Skeletal muscle tissue (tissue), 4 donors: ENCODE measurements around the gene SKAP2. TPM values are rescaled to one million over a fixed set of nuclear protein-coding genes. Genes with fewer than 3 reads are reported as not detected.

Experiments
- H3K27ac ChIP-seq: one replicate; pipeline ENCODE4 v1.7.0; 2013; ENCODE audit warnings: mild to moderate bottlenecking, low read depth, low read length, inconsistent platforms
- H3K27me3 ChIP-seq, 3 donors: one replicate each; pipeline ENCODE4 v1.7.0; 2013; ENCODE audit warnings: low read length in 3 of 3; ENCODE audit not compliant: control insufficient read depth in 3 of 3, insufficient read depth in 3 of 3
- H3K36me3 ChIP-seq, 3 donors: one replicate each; pipeline ENCODE4 v1.7.0; 2013; ENCODE audit warnings: low read length in 3 of 3; ENCODE audit not compliant: control insufficient read depth in 3 of 3, insufficient read depth in 3 of 3
- H3K4me1 ChIP-seq, 3 donors: one replicate each; pipeline ENCODE4 v1.7.0; 2013; ENCODE audit warnings: low read length in 3 of 3, mild to moderate bottlenecking in 3 of 3; ENCODE audit not compliant: control insufficient read depth in 3 of 3, insufficient read depth in 3 of 3
- H3K4me3 ChIP-seq, 3 donors: one replicate each; pipeline ENCODE4 v1.7.0; 2013; ENCODE audit warnings: low read length in 3 of 3
- H3K9ac ChIP-seq, 3 donors: one replicate each; pipeline ENCODE4 v1.7.0; 2013; ENCODE audit warnings: low read length in 3 of 3, mild to moderate bottlenecking in 3 of 3, moderate library complexity in 2 of 3, low read depth in 1 of 3
- H3K9me3 ChIP-seq, 3 donors: one replicate each; pipeline ENCODE4 v1.7.0; 2013; ENCODE audit warnings: low read length in 3 of 3; ENCODE audit not compliant: control insufficient read depth in 3 of 3
- total RNA-seq: library from RNA; depleted of rRNA; stranded (reverse); fragments of >200 nt; gene quantifications from one replicate; pipeline ENCODE4 v1.2.3, GENCODE V29; 2014
- donor health status: Osteomylitis.

The SKAP2 gene, protein sequence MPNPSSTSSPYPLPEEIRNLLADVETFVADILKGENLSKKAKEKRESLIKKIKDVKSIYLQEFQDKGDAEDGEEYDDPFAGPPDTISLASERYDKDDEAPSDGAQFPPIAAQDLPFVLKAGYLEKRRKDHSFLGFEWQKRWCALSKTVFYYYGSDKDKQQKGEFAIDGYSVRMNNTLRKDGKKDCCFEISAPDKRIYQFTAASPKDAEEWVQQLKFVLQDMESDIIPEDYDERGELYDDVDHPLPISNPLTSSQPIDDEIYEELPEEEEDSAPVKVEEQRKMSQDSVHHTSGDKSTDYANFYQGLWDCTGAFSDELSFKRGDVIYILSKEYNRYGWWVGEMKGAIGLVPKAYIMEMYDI
- 4.2 TPM for total RNA-seq

DNA sequence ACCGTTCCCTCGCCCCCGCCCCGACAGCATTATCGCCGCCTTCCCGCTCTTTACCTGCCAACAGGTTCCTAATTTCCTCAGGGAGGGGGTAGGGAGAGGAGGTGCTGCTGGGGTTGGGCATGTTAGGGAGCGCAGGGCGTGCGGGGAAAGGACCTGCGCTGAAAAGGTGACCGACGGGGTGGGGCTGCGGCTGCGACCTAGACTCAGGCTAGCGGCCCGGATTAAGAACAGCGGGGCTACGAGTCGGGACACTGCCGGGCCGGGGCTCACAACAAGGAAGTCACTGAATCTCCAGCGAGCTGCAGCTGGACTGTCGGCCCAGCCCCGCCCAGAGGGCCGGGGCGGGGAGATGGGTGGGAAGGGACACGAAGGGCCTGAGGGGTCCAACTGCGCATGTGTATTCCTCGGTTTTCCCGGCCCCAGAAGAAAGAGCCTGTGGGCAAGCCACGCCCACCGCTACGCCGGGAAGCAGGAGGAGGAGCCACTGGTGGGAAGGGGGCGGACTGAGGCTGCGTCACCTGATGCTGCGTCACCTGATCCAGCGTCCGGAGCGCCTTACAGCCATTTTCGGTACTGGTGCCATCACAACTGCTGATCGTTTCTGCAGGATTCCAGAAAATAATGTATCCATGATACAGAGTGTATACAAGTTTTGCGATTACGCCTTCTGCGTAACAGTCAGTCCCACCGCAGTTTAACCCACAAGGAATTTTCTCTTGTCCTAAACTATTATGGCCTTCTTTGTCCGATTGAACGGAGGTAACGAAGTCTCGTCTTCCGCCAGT lies at the start of gene SKAP2:
SKAP2 (minus strand) TSS at position 282 of the 785 bp plus-strand sequence; CDS start at position 121, 161 bp downstream.
- Histone ChIP-seq H3K4me3 (peak within 1 kb of the TSS; percentile 82 to 95 (median 87)), H3K27ac (peak within 1 kb of the TSS; percentile 91), H3K27me3 (peaks cover 3 to 23% (median 20%) of the 10 kb centered on the region in 3 donors), H3K9ac (peak within 1 kb of the TSS; percentile 84 to 86 (median 85)), H3K4me1 (peaks cover 0 to 14% (median 2%) of the 10 kb centered on the region in 3 donors), H3K9me3 (no peaks in the 10 kb centered on the region), H3K36me3 (no peaks in the 10 kb centered on the region)

DNA sequence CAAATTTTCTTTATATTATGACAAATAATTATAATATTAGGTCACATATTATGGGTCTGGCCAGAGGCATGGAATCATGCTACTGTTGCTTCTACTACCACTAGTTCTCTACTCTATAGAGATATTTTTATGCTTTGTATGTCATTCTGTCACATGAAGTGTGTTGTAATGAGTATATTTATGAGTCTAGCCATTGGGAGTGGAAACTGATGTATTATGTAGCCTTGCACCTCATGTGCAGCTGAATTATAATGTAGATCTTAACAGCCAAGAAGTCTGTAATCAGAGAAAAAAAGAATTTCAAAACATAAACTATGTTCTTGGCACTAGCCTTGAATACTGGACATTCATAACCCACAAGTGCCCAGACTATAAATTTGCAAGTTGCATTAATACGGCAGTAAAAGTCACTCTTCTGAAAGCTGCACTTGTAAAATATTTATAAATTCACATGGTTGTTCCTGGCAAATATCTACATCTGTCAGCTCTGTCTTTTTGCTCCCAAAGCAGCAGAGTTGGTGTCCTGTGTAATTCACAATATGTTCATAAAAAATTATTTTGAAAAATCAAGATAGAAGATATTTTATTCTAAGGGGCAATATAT lies 48.6 kb upstream of the SKAP2 start:
- Histone ChIP-seq H3K4me1 (no peaks in the 10 kb centered on the region), H3K27ac (no peak overlapping the region), H3K27me3 (no peaks in the 10 kb centered on the region), H3K9me3 (no peaks in the 10 kb centered on the region), H3K4me3 (no peak overlapping the region), H3K36me3 (no peaks in the 10 kb centered on the region), H3K9ac (no peak overlapping the region)

DNA sequence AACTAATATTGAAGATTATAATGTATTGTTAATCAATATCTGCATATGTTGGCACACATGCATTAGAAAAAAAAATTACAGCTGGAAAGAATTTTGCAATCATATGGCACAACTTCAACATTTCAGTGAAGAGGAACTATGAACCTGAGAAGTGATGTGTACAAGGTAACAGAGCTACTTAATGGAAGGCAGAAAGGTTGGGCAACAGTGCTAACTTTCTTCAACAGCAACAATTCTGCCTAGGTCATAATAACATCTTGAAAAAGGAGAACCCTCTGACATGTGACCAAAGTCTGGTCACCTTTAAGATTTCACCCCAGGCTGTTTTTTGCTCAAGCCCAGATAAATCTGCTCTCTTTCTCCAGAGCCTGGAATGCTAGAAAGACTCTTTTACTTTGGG lies 47.9 kb upstream of the SKAP2 start:
- Histone ChIP-seq H3K36me3 (no peaks in the 10 kb centered on the region), H3K9me3 (no peaks in the 10 kb centered on the region), H3K4me1 (no peaks in the 10 kb centered on the region), H3K4me3 (no peak overlapping the region), H3K9ac (no peak overlapping the region), H3K27me3 (no peaks in the 10 kb centered on the region), H3K27ac (peak overlapping the region; percentile 4)

- Histone ChIP-seq H3K27ac (no peak overlapping the region), H3K4me1 (no peaks in the 10 kb centered on the region), H3K9me3 (no peaks in the 10 kb centered on the region), H3K27me3 (no peaks in the 10 kb centered on the region), H3K4me3 (no peak overlapping the region), H3K9ac (no peak overlapping the region), H3K36me3 (no peaks in the 10 kb centered on the region)
Measured at GRCh38 chr7:26910221-26910620, 45.8 kb upstream of the SKAP2 start.

DNA sequence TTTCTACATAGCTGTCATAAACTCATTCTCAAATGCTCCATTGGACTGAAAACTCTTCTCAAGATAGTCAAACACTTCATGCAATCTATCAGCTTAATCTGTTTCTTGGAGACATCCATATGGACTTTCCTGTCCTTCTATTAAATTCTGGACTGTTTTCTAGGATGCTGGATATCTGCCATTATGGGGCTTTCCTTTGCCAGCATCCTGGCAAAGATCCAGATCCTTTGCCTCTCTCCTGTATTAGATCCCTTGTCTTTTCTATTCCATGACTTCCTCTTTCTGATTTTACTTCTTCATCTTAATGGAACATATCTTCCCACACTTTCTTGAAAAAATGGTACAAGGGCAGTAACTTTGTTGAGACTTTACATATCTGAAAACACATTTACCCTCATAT lies 35.9 kb upstream of the SKAP2 start:
- no peak overlapping the region for H3K9ac ChIP-seq
- H3K9me3 ChIP-seq, result no peaks in the 10 kb centered on the region
- no peak overlapping the region for H3K27ac ChIP-seq
- no peaks in the 10 kb centered on the region for H3K36me3 ChIP-seq
- no peak overlapping the region for H3K4me3 ChIP-seq
- H3K4me1 ChIP-seq, result no peaks in the 10 kb centered on the region
- peaks cover 0 to 3% (median 0%) of the 10 kb centered on the region in 3 donors for H3K27me3 ChIP-seq

DNA sequence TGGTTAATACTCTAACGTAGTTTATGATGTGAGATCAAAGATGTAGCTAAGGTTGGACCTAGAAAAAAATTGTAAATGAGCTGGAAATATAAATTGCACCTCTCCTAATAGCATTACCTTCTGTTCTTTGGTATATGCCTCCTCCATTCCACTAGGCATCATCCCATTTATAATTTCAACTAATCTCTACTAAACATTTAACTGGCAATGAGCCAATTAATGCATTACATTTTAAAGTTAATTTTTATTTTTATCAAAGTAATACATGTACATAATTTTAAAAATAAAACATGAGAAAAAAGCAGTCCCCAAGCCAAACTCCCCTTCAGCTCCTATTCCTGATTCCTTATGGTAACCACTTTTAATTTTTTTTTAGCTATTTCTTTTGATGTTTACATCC lies 35.1 kb upstream of the SKAP2 start:
- Histone ChIP-seq H3K27ac (no peak overlapping the region), H3K9ac (no peak overlapping the region), H3K9me3 (no peaks in the 10 kb centered on the region), H3K4me1 (no peaks in the 10 kb centered on the region), H3K4me3 (no peak overlapping the region), H3K36me3 (no peaks in the 10 kb centered on the region), H3K27me3 (peaks cover 0 to 3% (median 0%) of the 10 kb centered on the region in 3 donors)

DNA sequence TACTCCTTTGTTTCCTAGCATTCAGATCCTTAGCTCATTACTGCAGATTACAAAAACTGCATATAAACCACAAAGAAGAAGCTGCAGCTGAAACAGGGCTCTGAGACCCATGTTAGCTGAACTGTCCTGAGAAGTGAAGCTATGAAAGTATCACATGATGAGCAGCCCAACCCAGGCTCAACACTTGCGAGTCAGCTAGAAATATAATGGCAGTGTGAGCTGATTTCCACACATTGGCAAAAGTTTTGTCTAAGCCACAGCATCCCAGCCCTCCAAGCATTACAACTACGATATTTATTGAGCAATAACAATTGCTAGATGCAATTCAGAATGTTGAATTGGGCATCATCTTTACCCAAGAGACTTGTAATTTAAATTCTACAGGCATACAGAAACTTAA lies 34.5 kb upstream of the SKAP2 start:
- H3K4me3 ChIP-seq, result no peak overlapping the region
- no peaks in the 10 kb centered on the region for H3K36me3 ChIP-seq
- no peaks in the 10 kb centered on the region for H3K9me3 ChIP-seq
- H3K4me1 ChIP-seq, result no peaks in the 10 kb centered on the region
- H3K27me3 ChIP-seq, result peaks cover 0 to 3% (median 0%) of the 10 kb centered on the region in 3 donors
- H3K9ac ChIP-seq, result no peak overlapping the region
- H3K27ac ChIP-seq, result no peak overlapping the region

GRCh38 chr7:26897928-26898327 lies 33.5 kb upstream of the SKAP2 start:
- Histone ChIP-seq H3K27ac (no peak overlapping the region), H3K27me3 (peaks cover 0 to 3% (median 0%) of the 10 kb centered on the region in 3 donors), H3K9me3 (no peaks in the 10 kb centered on the region)

GRCh38 chr7:26891400-26892350 lies 27.3 kb upstream of the SKAP2 start:
- Histone ChIP-seq H3K4me1 (no peaks in the 10 kb centered on the region), H3K27me3 (no peaks in the 10 kb centered on the region), H3K36me3 (no peaks in the 10 kb centered on the region), H3K27ac (no peak overlapping the region), H3K9me3 (no peaks in the 10 kb centered on the region), H3K9ac (no peak overlapping the region), H3K4me3 (no peak overlapping the region)

More at GRCh38 chr7:26897928-26898327, 33.5 kb upstream of the SKAP2 start:
- Histone ChIP-seq H3K9ac (no peak overlapping the region), H3K4me3 (no peak overlapping the region), H3K4me1 (no peaks in the 10 kb centered on the region), H3K36me3 (no peaks in the 10 kb centered on the region)
